SH-SY5Y (cell line): ENCODE measurements around the gene LRCH1.

Experiments
- GATA2 ChIP-seq: IDR thresholded peaks from 2 replicates; pipeline ENCODE4 v1.6.1; 2011; ENCODE audit warnings: mild to moderate bottlenecking, low read depth, low read length
- GATA3 ChIP-seq: IDR thresholded peaks from 2 replicates; pipeline ENCODE4 v1.6.1; 2011; ENCODE audit warnings: low read depth, mild to moderate bottlenecking, low read length, moderate library complexity

DNA sequence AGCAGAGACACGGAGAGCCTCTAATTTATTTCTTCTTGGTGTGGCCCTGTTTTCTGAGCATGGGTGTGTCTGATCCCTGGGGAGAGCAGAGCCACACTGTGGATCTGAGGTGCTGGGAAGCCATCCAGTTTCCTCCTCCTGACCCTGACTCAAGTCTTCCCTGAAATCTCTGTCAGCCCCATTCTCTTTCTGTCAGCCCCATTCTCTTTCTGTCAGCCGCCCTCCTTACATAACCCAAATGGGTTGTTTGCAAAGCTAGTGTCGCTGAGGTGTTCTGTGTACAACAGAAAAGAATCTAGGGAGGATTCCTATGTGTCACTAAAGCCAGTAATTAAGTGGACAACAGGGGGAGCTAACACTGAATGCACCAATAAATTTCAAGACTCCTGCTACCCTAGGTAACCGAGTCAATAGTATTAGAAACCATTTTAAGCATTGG, 50.2 kb downstream of the LRCH1 start:
- no peak for TF ChIP-seq GATA2
- TF ChIP-seq GATA3: no peak
